NCI-H2107 treated with DMSO at 0.1 percent for 48 hours (cell line): ENCODE measurements around the gene GATAD2A.

Experiments
- DNase-seq: peaks from one replicate; lab custom pipeline; 2025; ENCODE audit not compliant: unreplicated experiment; lab: John Stamatoyannopoulos, UW

The GATAD2A gene

DNA sequence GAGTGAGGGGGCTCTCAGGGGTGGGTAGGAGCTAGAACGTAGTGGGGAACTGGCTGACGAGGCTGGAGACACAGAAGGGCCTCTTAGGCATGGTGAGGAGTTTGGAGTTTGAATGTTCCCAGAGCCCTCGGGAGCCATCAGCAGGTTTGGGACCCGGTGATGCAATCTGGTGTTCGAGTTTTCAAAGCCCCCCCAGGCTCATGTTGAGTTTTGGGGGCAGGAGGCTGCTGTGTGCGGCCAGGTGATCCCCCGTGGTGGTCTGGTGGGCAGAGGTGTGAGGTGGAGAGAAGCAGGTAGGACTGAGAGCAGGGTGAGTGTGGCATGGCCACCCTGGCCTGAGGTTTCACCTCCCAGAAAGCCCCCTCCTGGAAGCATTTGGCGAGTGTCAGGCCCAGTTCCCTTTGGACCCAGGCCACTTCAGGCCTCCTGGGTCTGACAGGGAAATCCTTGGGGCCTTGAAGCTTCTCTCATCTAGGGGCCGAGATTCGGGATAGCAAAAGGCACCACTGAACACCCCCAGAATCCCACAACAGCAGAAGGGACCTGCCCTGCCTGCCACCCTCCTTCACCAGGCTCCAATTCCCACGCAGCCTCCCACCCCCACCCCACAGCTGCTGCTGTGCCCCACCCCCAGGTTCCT, 124.4 kb downstream of the GATAD2A start:
- no peak for DNase-seq

- no peak for DNase-seq
Observed at GRCh38 chr19:19530423-19530804, 124.9 kb downstream of the GATAD2A start.

DNA sequence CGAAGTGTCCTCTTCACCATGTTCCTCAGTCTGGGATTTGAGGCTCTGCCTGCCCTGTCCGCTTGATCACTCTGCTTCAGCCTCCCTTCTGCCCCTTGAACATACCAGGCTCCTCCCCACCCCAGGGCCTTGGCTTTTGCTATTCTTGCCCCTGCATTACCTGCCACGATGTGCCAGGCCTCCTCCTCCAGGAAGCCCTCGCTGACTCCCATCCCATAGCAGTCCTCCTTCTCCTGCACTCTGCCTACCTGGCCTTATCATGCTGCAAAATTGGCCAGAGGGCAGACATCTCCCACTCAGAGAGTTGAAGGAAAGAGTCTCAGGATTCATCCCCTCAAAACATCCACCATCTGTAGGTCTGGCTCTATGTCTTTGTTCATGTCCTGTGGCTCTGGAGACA, 125.4 kb downstream of the GATAD2A start:
- no peak for DNase-seq

DNA sequence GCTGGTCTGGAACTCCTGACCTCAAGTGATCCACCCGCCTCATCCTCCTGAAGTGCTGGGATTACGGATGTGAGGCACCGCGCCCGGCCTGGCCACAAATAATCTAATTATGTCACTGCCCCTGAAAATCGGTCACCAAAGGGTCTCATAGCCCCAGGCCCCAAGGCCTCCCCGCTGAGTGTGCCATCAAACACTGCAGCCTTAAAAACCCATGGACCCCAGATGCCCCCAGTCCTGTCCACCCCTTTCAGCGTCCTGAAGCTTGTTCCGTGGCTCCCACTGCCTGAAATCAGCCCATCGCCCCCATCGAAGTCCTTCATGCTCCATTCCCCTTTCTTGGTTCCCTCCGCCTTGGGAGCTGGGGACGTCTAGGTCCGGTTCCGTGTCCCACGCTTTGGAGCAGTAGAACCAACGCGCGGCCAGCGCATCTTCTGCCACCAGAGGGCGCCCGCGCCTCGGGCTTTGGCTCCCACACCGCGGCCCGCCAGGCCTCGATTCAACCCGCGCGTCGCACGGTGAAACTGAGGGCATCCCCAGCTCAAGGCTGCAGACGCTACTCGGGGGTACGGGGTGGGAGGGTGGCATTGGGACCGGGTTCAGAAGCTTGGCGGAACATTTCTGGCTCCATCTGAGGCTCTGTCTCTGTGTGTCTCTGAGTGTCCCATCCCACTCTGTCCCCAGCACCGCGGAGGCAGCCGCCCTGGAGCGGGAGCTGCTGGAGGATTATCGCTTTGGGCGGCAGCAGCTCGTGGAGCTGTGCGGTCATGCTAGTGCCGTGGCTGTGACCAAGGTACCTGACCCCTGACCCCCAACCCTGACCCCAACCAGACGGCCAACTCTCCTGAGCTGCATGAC, 126.7 kb downstream of the GATAD2A start:
- DNase-seq: peak; percentile 13

GRCh38 chr19:19532806-19533701, 127.6 kb downstream of the GATAD2A start:
- no peak for DNase-seq

- no peak for DNase-seq
Observed at GRCh38 chr19:19533841-19534240, 128.4 kb downstream of the GATAD2A start.

DNA sequence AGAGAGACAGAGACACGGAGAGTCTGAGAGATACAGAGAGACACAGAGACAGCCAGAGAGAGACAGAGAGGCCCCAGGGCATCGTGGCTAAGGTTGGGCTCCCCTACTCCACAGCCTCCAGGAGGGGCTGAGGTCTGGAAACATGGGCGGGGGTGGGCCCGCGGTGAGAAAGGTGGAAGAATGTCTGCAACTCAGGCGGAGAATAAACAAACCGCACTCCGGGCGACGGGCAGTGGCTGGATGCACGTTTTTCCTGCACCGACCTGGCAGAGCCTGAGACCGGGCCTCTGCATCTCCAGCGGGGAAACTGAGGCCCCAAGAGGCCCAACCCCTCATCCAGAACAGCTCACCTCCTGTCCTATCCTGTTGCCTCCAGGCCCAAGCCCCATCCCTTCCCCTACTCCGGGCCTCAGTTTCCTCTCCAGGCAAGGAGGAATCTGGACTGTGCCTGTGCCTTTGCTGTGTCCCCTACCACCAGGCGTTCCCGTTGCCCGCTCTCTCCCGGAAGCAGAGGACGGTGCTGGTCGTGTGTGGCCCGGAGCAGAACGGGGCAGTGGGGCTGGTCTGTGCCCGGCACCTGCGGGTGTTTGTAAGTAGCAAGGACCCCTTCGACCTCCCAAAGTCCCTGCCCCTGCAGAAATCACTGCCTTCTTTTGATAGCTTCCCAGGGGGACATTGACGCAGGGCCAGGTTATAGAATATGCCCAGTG, 129.2 kb downstream of the GATAD2A start:
- no peak for DNase-seq

GRCh38 chr19:19535311-19536191, 130.1 kb downstream of the GATAD2A start:
- DNase-seq: no peak

- no peak for DNase-seq
Observed at GRCh38 chr19:19537075-19538048, 131.9 kb downstream of the GATAD2A start.

DNA sequence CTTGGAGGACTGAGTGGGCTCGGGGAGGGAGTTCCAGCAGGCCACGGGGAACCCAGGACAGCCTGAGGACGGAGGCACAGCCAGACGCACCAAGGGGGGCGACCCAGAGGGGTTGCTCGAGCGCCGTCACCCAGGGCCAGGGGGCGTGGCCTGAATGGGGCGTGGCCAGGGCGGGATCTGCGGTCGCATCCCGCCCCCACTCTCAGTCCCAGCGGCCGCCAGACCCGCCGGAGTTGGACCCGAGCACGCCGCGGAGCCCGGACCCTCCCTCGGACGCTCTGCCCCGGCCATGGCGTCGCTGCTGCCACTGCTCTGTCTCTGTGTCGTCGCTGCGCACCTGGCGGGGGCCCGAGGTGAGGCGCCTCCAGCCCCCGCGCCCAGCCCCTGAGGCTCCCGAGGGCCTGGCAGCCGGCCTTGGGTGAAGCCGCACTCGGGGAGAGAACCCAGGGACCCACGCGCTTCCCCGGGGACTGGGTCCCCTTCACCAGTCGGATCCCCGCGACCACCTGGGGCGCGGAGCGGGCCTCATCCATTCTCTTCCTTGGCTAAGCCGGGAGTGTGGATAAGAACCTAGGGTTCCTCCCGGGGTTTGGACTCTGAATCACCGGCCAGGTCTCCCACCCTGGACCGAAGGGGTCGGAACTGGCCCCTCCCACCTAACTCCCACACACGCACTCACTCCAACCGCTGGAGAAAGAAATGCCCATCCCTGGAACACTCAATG, 132.7 kb downstream of the GATAD2A start, which contains the start of gene CILP2:
CILP2 (plus strand) TSS at position 205 of the 724 bp plus-strand sequence; CDS start at position 290, 85 bp downstream.
- no peak for DNase-seq

DNA sequence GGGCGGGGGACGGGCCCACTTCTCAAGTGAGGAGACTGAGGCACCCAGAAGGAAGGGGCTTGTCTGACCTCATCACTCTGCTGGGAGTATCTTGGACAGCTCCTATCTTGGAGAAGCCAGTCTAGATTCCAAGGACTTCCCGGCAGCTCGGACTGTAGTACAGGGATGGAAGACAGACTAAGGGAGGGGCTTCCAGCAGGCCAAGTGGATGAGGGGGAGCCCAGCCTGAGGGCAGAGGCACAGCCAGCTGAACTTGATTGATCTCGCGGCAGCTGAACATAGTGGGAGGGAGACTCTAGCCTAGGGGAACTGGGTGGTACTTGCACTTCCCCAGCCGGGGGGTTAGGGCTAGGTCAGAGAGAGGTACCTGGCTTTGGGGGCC, 133.3 kb downstream of the GATAD2A start:
- DNase-seq: no peak

DNA sequence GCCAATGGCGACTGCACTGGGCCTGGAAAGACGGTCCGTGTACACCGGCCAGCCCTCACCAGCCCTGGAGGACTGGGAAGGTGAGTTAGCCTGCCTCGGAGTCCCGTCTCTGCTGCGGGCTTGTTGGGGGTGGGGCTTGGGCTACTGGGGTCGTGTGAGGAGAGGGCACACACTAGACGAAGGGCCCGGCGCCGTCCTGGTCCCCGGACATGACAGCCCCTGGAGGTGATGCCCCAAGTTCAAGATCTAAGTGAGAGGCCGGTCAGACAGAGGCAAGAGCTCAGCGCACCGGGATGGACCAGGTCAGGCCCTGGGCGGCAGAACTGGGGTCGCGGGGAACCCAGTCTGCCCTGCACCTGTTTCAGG, 134.2 kb downstream of the GATAD2A start:
- no peak for DNase-seq

- no peak for DNase-seq
Observed at GRCh38 chr19:19540064-19540714, 134.7 kb downstream of the GATAD2A start.

DNA sequence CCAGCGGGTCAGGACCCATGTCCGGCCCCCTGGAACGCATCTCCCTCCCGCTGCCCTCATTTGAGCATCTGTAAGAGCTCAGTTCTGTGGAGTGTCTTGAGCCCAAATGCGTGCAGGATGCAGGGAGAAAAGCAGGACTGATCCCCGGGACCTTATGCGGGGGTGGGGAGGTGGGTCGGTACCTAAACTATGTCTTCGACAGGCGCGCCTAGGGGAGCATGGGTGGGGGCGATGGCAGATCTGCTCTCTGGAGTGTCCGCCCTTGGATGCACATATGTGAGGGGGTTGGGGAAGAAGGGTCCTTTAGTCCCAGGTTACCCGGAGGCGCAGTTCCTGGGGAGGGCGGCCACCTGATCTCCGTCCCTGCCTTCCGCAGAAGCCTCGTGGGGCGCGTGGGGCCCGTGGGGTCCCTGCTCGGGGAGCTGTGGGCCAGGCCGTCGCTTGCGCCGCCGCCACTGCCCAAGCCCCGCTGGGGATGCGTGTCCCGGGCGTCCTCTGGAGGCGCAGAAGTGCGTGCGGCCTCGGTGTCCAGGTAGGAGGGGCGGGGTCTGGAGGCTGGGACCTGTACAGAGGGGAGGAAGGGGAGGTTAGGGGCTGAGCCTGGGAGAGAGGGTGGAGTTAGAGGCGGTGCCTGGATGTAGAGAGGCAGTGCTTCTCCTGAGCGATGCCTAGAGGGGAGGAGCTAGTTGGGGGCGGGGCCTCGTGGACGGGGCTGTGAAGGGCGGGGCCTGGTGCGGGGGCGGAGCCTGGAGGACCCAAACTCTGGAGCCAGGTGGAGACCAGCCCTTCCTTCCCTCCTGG, 135.4 kb downstream of the GATAD2A start:
- DNase-seq: no peak

GRCh38 chr19:19541616-19542015, 136.1 kb downstream of the GATAD2A start:
- DNase-seq: no peak

DNA sequence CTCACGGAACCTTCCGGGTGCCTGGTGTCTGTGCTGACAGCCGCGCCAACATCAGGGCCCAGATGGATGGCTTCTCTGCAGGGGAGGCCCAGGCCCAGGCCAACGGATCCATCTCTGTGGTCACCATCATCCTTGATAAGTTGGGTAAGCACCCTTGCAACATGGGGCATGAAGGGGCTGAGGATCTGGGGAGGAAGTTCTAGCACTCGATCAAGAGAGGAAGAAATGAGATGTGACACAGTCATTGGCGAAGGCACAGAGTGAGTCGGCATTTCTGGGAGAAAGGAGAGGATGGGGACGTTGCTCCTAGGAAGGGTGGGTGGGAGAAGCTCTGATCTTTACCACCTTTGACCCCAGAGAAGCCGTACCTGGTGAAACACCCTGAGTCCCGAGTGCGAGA, 137.0 kb downstream of the GATAD2A start:
- DNase-seq: no peak

GRCh38 chr19:19543101-19543500, 137.6 kb downstream of the GATAD2A start:
- no peak for DNase-seq
